HT-29 (cell line): ENCODE measurements around the gene ANKS1A. TPM values are rescaled to one million over a fixed set of nuclear protein-coding genes. Genes with fewer than 3 reads are reported as not detected.

ENCODE experiments used
- DNase-seq: peaks from one replicate; pipeline ENCODE4 v3.0.0-alpha.2; 2015; ENCODE audit warnings: low spot score
- total RNA-seq: library from RNA; depleted of rRNA; stranded (reverse); fragments of >200 nt; shearing (Covaris generic); gene quantifications from 2 replicates; pipeline ENCODE4 v1.2.3, GENCODE V29; 2014

Gene ANKS1A
- total RNA-seq, 1 experiment from 2014 or later: 23.4 TPM

- DNase-seq: no peak
Observed at GRCh38 chr6:35052694-35053565, 163.9 kb downstream of the ANKS1A start.

GRCh38 chr6:35053701-35054100 is 164.6 kb downstream of the ANKS1A start:
- no peak for DNase-seq

DNA sequence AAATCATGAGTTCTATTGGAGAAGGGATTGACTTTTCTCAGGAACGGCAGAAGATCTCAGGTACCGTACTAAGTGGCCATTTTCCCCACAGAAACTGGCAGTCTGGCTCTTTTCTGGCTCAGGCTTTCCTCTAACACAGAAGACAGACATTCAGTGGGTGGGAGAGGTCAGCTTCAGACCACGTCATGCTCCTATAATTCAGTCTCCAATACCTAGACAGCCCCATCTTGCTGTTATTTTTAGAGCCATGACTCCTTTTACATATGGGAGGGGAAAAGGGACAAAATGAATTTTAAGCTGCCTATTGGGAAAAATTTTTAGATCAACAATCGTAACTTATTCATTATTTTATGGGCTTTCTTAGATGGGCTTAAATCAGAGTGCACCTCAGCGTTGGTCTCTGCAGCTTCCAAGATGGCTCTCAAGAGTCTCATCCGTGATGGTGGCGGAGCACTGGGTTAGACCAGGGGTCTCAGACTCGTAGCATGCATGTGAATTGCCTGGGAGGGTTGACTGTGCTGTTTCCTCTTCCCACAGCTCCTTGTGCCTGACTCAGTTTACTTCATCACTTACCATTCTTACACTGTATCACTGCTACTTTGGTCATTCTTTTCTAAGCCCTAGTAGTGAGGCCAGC is 165.2 kb downstream of the ANKS1A start:
- no peak for DNase-seq

DNA sequence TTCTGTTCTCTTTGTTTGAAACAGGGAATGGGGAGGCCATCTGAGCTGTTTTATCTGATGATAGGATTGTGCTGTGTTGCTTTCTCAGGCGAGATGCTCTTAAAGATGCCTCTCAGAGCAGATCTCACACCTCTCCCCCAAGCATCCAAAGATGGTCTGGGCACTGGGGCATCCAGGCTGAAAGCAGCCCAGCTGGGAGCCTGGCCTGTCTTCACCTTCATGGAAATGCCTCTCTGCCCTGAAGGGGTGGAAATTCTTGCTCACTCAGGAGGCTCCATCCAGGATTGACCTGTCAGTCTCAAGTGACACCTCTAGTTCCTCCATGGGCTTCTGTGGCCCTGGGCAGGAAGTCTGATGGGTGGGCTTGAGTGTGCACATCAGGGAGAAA is 165.7 kb downstream of the ANKS1A start:
- DNase-seq: no peak

DNA sequence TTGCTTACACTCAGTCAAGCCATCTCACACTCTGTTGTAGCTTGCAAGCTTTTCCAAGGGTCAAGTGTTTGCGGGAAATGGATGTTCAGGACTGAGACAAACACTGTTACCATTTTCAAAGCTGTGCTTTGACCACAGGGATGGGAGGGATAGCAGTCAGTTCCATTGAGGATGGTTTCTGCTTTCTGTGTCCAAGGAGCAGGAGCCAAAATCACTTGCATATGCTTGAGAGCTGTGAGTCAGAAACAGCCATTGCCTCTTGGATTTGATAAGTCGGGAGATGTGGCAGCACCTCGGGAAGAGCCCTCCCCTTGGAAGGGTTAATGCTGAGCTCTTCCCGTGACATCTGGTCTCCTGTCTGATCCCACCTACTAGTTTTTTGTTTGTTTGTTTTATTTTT is 166.8 kb downstream of the ANKS1A start:
- DNase-seq: no peak

GRCh38 chr6:35056952-35057351 is 167.9 kb downstream of the ANKS1A start:
- DNase-seq: no peak

DNA sequence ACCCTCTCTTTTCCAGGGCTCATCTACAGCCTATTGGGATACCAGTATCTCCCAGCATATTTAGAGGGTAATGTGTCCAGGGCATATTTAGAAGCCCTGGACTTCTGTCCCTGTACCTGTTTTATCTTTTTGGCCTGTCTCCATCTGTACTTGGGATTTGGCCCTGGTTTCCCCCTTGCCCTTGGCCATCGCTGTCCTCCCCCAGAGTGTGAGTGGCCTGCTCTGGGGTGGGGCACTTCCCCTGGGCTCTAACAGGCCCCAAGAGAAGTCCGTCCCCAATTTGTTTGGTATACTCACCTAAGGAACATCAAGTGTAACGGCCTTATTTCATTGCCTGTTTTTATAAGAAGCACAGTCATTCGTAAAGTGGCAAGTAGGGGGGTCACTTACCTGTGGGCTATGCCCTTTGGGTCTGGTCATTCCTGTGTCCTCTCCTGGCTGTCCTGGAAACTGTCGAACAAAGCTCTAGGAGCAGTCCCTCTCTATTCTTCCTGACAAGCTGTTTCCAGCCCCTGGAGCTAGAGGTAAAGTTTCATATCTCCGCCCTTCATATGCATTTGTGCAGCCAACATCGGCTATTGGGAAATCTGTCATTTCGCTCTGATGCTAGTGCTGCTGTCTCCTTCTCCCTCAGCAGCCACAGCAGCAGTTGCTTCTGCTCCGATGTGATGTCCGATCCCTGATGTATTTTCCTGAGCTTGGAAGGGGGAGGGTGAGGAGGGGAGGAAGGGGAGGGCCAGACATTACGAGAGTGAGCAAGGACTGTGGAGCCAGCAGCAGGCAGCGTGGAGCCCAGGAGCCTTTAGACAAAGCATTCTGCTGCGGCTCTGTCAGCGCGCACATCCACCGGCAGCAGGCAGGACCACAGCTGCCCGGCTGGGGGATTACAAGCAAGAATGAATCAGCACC is 168.6 kb downstream of the ANKS1A start:
- no peak for DNase-seq

GRCh38 chr6:35058358-35058675 is 169.3 kb downstream of the ANKS1A start:
- no peak for DNase-seq

GRCh38 chr6:35058865-35059522 is 169.9 kb downstream of the ANKS1A start:
- no peak for DNase-seq

GRCh38 chr6:35059596-35060345 is 170.7 kb downstream of the ANKS1A start:
- DNase-seq: no peak

DNA sequence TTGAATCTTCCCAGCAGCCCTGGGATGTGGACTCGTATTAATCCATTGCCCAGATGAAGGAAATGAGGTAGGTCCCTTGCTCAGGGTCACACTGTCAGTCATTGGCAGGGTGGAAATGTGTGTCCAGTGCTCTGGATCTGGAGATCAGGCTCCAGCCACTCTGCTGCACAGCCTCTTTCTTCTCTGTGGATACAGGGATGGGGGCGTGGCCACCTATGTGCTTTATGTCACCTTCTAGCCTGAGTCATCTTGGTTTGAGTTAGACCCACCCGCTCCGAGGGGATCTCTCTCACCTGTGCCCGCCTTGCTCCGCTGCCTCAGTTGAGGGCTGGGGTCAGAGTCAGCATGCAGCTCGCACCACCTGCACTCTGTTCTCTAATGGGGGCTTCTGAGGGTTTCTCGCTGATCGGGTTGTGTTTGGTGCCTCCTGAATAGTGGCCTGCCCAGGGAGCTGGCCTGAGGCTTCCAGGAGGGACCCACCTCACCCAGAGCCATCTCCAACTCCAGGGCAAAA is 172.1 kb downstream of the ANKS1A start:
- no peak for DNase-seq

GRCh38 chr6:35061651-35062410 is 172.8 kb downstream of the ANKS1A start:
- no peak for DNase-seq

DNA sequence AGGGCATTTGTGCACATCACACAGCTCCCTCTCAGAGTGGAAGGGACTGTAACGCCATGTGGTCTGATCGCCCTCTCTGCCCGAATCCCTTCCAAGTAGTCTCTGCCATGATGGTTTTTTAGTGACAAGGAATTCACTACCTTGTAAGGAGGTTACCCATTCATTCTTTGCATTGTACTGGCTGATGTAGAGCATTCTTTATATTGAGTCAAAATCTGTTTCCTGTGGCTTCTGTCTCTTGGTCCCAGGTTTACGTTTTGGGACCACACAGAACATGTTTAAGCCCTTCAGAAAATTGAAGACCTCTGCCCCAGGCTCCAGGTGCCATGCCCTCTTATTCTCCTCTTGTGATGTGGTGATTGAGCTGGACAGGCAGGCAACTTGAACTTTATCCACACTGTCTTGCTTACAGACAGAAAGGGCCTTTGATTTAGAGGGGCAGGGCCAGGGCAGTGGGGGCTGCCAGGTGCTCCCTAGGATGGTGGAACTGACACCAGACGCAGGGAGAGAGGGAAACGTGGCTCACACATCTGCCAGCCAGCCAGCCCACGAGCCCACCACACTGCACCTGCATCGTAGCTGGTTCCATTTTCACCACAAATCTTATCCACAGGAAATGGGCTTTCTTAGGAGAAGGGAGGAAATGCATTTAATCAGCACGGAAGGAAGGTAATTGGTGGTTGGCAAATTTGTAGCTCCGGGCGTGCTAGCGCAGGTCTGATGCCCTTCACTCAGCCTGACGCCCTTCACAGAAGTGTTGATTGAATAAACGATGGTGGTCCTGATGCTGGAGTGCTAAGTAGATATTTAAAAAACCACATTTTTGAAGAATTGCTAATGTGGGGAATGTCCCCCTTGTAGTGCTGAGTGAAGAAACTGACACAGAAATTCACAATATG is 173.9 kb downstream of the ANKS1A start:
- DNase-seq: no peak

DNA sequence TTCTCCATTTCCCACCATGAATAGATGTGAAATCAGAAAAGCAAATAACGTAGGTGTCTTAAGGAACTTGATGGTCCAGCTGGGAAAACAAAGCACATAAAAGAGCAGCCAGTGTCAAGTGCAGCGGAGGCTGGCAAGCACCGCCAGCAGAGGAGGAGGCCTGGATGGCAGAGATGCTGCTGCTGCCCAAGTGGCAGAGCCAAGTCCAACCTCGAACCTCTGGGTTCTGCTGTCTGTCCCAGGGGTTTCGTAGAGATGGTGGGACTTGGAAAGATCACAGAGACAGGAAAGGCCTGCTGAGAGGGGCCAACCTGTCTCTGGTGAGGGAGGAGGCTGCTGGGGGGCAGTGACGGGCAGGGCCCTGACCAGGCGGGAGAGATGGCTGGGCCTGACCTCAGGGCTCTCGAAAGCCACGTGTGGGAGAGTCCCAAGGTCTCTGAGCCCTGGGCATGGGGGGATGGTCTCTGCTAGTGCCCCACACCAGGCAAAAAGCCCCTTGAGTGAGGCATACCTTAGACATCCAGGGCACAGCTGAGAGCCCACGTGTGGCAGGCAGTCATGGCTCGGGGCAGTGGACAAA is 174.7 kb downstream of the ANKS1A start:
- no peak for DNase-seq

DNA sequence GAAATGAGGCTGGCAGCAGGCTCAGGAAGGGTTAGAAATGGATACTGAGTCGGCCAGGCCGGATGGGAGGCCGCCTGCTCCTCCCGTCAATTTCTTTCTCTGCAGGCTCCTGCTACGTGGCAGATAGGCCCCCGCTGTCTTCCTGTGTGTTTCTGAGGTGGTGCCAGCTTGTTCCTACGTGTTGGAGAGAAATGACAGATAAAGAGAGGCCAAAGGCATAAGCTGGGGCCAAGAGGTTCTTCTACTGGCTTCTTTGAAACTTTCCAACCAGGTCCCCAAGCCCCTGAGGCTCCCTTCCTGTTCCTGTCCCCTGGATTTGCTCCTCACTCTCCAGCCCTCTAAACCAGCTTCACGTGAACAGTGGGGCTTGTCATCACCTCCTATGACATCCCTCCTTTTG is 175.2 kb downstream of the ANKS1A start:
- DNase-seq: no peak

- no peak for DNase-seq
Observed at GRCh38 chr6:35064757-35065440, 175.8 kb downstream of the ANKS1A start.

GRCh38 chr6:35065441-35065800 is 176.4 kb downstream of the ANKS1A start:
- no peak for DNase-seq

GRCh38 chr6:35065870-35066269 is 176.8 kb downstream of the ANKS1A start:
- DNase-seq: no peak
